SKM-1 treated with dmso at 0.1 percent for 144 hours (cell line): ENCODE data around the gene LRMDA.

Source experiments
- DNase-seq: peaks from one replicate; lab custom pipeline; 2025; ENCODE audit not compliant: unreplicated experiment; lab: John Stamatoyannopoulos, UW

Gene LRMDA

GRCh38 chr10:76178532-76179292, 747.3 kb downstream of the LRMDA start:
- no peak for DNase-seq

- DNase-seq: no peak
Measured at GRCh38 chr10:76179806-76180205, 748.4 kb downstream of the LRMDA start.

- no peak for DNase-seq
Measured at GRCh38 chr10:76184647-76185046, 753.2 kb downstream of the LRMDA start.

GRCh38 chr10:76185471-76186301, 754.3 kb downstream of the LRMDA start:
- DNase-seq: no peak

GRCh38 chr10:76188216-76188615, 756.8 kb downstream of the LRMDA start:
- DNase-seq: no peak

GRCh38 chr10:76190634-76191270, 759.3 kb downstream of the LRMDA start:
- no peak for DNase-seq

- DNase-seq: no peak
Measured at GRCh38 chr10:76191336-76191735, 759.9 kb downstream of the LRMDA start.

- DNase-seq: no peak
Measured at GRCh38 chr10:76192151-76192550, 760.7 kb downstream of the LRMDA start.

- no peak for DNase-seq
Measured at GRCh38 chr10:76192694-76193320, 761.4 kb downstream of the LRMDA start.

GRCh38 chr10:76195654-76196390, 764.4 kb downstream of the LRMDA start:
- DNase-seq: no peak

- DNase-seq: no peak
Measured at GRCh38 chr10:76197293-76197692, 765.9 kb downstream of the LRMDA start.

GRCh38 chr10:76198287-76199035, 767.0 kb downstream of the LRMDA start:
- DNase-seq: no peak

- DNase-seq: no peak
Measured at GRCh38 chr10:76201962-76202361, 770.5 kb downstream of the LRMDA start.

GRCh38 chr10:76202777-76203176, 771.4 kb downstream of the LRMDA start:
- DNase-seq: no peak

- no peak for DNase-seq
Measured at GRCh38 chr10:76205361-76205760, 773.9 kb downstream of the LRMDA start.

- no peak for DNase-seq
Measured at GRCh38 chr10:76206797-76207352, 775.5 kb downstream of the LRMDA start.

- DNase-seq: no peak
Measured at GRCh38 chr10:76209135-76209534, 777.7 kb downstream of the LRMDA start.

GRCh38 chr10:76210211-76210610, 778.8 kb downstream of the LRMDA start:
- no peak for DNase-seq

- no peak for DNase-seq
Measured at GRCh38 chr10:76211691-76212090, 780.3 kb downstream of the LRMDA start.

GRCh38 chr10:76213876-76214275, 782.5 kb downstream of the LRMDA start:
- no peak for DNase-seq
